AG10803 (cell line): ENCODE data around the gene PRKCE.
"Not testable (repeated sequence)": the region's sequence is repeated elsewhere in the genome, so short reads cannot be mapped to it uniquely, and the experiment has no call there.

Source experiments
- DNase-seq: peaks from one replicate; pipeline ENCODE4 v3.0.0; 2010; ENCODE audit warnings: low read depth
- H3K4me3 ChIP-seq: 2 replicates; pipeline ENCODE4 v1.5.1; 2011; ENCODE audit warnings: mild to moderate bottlenecking, low read length, control low read depth
- TF ChIP-seq, protein P1 (sequence below): conservative IDR thresholded peaks from 2 replicates; pipeline ENCODE4 v1.5.1; 2011; ENCODE audit warnings: mild to moderate bottlenecking, low read length, control low read depth, inconsistent platforms

PRKCE gene

DNA sequence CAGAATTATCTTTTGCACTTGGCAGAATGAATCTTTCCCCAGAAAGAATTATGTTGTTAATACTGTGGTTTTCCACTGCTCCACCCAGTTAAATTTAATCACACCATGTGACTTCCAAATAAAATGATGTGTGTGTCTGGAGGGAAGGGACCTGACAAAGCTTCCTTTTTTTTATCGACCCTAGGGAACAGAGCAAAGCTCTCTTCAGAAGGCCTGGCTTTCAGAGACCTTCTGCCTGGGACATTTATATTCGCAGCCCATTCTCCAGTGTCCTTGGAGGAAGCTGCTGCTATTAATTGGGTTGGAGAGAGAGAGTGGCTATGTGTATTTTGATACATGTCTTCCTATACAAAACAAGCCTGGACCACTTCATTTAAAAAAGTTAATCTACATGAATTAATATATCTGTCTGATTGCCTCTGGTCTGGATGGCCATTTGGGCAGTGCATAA is 233.7 kb downstream of the PRKCE start:
- TF ChIP-seq, protein P1, sequence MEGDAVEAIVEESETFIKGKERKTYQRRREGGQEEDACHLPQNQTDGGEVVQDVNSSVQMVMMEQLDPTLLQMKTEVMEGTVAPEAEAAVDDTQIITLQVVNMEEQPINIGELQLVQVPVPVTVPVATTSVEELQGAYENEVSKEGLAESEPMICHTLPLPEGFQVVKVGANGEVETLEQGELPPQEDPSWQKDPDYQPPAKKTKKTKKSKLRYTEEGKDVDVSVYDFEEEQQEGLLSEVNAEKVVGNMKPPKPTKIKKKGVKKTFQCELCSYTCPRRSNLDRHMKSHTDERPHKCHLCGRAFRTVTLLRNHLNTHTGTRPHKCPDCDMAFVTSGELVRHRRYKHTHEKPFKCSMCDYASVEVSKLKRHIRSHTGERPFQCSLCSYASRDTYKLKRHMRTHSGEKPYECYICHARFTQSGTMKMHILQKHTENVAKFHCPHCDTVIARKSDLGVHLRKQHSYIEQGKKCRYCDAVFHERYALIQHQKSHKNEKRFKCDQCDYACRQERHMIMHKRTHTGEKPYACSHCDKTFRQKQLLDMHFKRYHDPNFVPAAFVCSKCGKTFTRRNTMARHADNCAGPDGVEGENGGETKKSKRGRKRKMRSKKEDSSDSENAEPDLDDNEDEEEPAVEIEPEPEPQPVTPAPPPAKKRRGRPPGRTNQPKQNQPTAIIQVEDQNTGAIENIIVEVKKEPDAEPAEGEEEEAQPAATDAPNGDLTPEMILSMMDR, result no peak
- peak; percentile 42 for DNase-seq
- H3K4me3 ChIP-seq, result no peak overlapping the region

DNA sequence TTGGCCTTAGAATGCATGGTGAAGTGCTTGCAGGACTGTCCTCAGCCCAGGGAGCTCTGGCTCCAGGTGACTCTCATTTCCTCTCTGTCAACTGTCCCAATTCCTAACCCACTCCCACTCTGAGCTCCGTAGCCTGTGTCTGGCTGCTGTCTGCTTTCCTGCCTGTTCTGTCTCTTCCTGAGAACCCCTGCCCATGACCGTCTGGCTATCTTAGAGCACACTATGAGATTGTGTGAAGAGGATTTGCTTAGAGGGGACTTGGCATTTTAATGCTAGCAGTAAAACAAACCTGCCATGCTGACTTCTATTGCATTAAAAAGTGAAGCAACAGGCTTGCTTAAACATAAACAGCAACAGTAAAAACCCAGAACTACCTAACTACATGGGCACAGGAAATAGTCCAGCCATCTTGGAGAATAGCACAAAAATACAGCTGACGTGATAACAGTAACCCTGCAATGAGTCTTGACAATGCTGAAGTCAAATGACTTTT is 234.7 kb downstream of the PRKCE start:
- DNase-seq, result no peak
- no peak overlapping the region for H3K4me3 ChIP-seq
- TF ChIP-seq, protein P1, result no peak

- peak; percentile 91 for DNase-seq
- TF ChIP-seq, protein P1, result no peak
- no peak overlapping the region for H3K4me3 ChIP-seq
These were observed 236.7 kb downstream of the PRKCE start for GRCh38 chr2:45888167-45888566.

GRCh38 chr2:45888641-45889040 is 237.2 kb downstream of the PRKCE start:
- TF ChIP-seq, protein P1, result no peak
- DNase-seq, result no peak
- H3K4me3 ChIP-seq, result no peak overlapping the region

GRCh38 chr2:45889053-45889452 is 237.6 kb downstream of the PRKCE start:
- TF ChIP-seq, protein P1, result peak; percentile 33
- no peak for DNase-seq
- no peak overlapping the region for H3K4me3 ChIP-seq

- no peak for DNase-seq
- H3K4me3 ChIP-seq, result no peak overlapping the region
- TF ChIP-seq, protein P1, result no peak
These were observed 238.3 kb downstream of the PRKCE start for GRCh38 chr2:45889620-45890370.

DNA sequence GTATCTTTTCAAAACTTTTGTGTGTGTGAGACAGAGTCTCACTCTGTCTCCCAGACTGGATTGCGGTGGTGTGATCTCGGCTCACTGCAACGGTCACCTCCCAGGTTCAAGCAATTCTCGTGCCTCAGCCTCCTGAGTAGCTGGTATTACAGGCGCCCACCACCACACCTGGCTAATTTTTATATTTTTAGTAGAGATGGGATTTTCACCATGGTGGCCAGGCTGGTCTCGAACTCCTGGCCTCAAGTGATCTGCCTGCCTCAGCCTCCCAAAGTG is 238.8 kb downstream of the PRKCE start:
- DNase-seq, H3K4me3 ChIP-seq: not testable (repeated sequence)
